ENCODE data around the gene AEN.
A peak's percentile ranks its signal among the peaks of the same experiment; 100 is the strongest.

Gene AEN

DNA sequence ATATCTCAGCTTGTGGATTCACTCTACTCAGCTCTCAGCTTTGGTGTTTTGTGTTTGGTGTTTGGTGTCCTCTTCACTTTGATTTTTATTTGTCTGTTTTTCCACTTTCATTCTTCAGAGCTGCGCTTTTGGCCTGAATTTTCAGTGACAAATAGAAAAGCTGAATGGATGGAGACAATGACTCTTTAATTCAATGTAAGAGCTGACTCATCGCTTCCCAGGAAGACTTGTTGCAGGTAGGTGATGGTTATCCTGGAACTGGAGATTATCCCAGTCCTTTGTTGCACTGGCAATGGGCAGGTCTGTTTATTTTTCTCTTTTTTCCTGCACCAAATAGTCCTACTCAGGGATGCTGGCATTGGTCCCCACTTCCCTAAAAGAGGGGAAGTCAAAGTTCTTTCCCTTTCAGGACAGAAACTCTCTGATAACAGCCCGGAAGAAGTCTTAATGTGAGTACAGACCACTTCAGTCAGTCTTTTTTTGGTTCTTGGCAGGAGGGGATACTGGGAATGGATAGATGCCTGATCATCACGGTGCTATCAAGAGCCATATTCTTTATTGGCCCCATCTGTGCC lies 12.4 kb upstream of the AEN start:
- no peak for ATAC-seq
- DNase-seq (ENCODE audit: low spot score in 2 of 2): no peak
- peaks cover 25% of the 10 kb centered on the region for H3K4me1 Mint-ChIP-seq
- H3K9me3 Mint-ChIP-seq: no peaks in the 10 kb centered on the region
- no peak overlapping the region for H3K27ac Mint-ChIP-seq
- H3K36me3 Mint-ChIP-seq: no peaks in the 10 kb centered on the region
- H3K4me3 Mint-ChIP-seq: no peak overlapping the region

DNA sequence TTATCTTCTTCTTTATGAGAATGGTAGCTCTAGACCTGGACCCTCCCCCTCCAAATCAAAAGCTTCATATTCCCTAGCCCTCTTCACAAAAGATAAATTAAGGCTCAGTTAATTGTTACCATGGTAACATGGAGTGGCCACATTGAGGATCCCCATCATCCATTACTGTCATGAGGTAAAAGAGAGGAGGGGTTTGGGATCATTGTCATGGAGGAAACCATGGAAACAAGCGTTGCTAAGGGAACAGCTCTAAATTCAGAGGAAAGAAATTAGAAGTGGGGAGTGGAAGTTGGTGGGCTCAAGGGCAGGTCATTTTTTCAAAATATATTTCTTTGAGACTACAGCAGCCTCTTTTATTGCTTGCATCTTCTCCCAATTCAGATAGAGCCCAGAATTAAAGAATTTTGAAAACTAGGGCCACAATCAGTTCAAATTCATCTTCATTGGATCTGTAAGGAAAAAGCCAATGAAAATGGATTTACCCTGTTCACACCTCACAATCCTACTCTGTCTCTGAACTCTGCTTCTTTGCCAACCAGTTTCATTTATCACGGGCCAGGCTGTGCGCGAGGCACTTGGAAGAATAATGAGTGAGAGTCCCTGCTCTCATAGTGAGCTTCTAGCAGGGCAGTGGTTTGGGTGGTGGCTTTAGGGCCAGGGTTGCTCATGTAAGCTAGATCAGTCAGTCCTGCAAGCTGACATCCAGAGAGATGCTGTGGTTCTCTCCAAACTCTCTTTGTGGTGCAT lies 11.6 kb upstream of the AEN start:
- H3K9me3 Mint-ChIP-seq: no peaks in the 10 kb centered on the region
- DNase-seq (ENCODE audit: low spot score in 2 of 2) (no peak), ATAC-seq (no peak)
- no peak overlapping the region for H3K27ac Mint-ChIP-seq
- no peaks in the 10 kb centered on the region for H3K36me3 Mint-ChIP-seq
- H3K4me1 Mint-ChIP-seq: peaks cover 20% of the 10 kb centered on the region
- H3K4me3 Mint-ChIP-seq: no peak overlapping the region

DNA sequence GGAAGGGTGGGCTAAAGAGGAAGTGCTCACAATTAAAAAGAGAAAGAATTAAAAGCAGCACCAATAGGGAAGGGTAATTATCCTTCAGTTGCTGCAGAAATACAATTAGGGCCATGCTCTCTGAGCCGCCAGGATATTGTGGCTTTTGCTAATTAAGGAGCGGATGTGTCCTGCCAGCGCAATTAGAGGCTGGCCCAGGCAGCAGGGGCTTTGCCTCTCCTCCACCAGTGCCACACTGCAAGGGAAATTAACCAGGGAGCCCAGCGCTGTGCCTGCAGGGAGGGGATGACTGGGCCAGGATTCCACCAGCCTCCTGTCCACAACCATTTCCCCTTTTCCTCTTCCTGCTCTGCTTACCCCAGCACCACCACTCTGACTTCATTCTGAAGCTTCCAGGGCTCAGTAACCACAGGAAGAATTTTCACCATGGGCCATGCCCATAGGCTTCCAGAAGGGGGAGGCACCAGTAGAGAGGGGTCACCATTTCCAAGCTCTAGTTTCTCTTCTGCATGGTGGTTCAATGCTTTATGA lies 10.4 kb upstream of the AEN start:
- H3K4me1 Mint-ChIP-seq: peaks cover 13% of the 10 kb centered on the region
- H3K4me3 Mint-ChIP-seq: no peak overlapping the region
- no peaks in the 10 kb centered on the region for H3K36me3 Mint-ChIP-seq
- DNase-seq (ENCODE audit: low spot score in 2 of 2): no peak
- H3K27ac Mint-ChIP-seq: no peak overlapping the region
- ATAC-seq: no peak
- no peaks in the 10 kb centered on the region for H3K9me3 Mint-ChIP-seq

GRCh38 chr15:88612186-88612796 lies 8.8 kb upstream of the AEN start:
- no peaks in the 10 kb centered on the region for H3K36me3 Mint-ChIP-seq
- no peak overlapping the region for H3K27ac Mint-ChIP-seq
- H3K4me1 Mint-ChIP-seq: peaks cover 7% of the 10 kb centered on the region
- no peak for ATAC-seq
- H3K4me3 Mint-ChIP-seq: no peak overlapping the region
- DNase-seq (ENCODE audit: low spot score in 2 of 2): no peak
- H3K9me3 Mint-ChIP-seq: no peaks in the 10 kb centered on the region

GRCh38 chr15:88613074-88613944 lies 7.8 kb upstream of the AEN start:
- no peak overlapping the region for H3K4me3 Mint-ChIP-seq
- peaks cover 7% of the 10 kb centered on the region for H3K4me1 Mint-ChIP-seq
- DNase-seq (ENCODE audit: low spot score in 2 of 2) (no peak), ATAC-seq (peak; percentile 63)
- no peaks in the 10 kb centered on the region for H3K36me3 Mint-ChIP-seq
- no peak overlapping the region for H3K27ac Mint-ChIP-seq
- no peaks in the 10 kb centered on the region for H3K9me3 Mint-ChIP-seq

GRCh38 chr15:88615303-88616107 lies 5.6 kb upstream of the AEN start:
- Mint-ChIP-seq H3K4me3 (no peak overlapping the region), H3K27ac (no peak overlapping the region), H3K9me3 (no peaks in the 10 kb centered on the region), H3K4me1 (peaks cover 7% of the 10 kb centered on the region), H3K36me3 (no peaks in the 10 kb centered on the region)
- no peak for DNase-seq (ENCODE audit: low spot score in 2 of 2)
- ATAC-seq: peak; percentile 40

GRCh38 chr15:88616240-88616639 lies 4.9 kb upstream of the AEN start:
- DNase-seq (ENCODE audit: low spot score in 2 of 2) (peak in 1 of 2 donors; percentile 26), ATAC-seq (no peak)
- Mint-ChIP-seq H3K36me3 (peaks cover 7% of the 10 kb centered on the region), H3K9me3 (no peaks in the 10 kb centered on the region), H3K4me1 (peaks cover 7% of the 10 kb centered on the region), H3K4me3 (no peak overlapping the region), H3K27ac (no peak overlapping the region)

DNA sequence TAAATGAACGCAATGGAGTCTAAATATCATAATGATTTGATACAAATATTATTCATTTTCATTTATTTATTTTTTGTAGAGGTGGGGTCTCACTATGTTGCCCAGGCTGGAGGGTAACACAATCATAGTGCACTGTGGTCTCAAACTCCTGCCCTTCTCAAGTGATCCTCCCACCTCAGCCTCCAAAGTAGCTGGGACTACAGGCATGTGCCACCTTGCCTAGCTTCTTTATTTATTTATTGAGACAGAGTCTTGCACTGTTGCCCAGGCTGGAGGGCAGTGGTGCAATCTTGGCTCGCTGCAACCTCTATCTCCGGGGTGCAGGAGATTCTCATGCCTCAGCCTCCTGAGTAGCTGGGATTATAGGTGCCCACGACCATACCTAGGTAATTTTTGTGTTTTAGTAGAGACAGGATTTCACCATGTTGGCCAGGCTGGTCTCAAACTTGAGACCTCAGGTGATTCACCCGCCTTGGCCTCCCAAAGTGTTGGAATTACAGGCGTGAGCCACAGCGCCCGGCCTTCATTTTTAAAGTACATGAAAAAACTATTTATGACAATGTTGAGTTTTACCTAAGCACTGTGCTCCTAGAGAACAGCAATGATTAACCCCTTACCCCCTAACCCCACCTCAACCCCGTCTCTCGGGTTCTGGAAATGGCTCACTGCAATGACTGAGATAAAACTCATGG lies 4.0 kb upstream of the AEN start:
- Mint-ChIP-seq H3K9me3 (no peaks in the 10 kb centered on the region), H3K4me3 (no peak overlapping the region), H3K4me1 (peaks cover 10% of the 10 kb centered on the region), H3K36me3 (peaks cover 16% of the 10 kb centered on the region), H3K27ac (no peak overlapping the region)
- ATAC-seq (no peak), DNase-seq (ENCODE audit: low spot score in 2 of 2) (peak in 1 of 2 donors; percentile 23)

DNA sequence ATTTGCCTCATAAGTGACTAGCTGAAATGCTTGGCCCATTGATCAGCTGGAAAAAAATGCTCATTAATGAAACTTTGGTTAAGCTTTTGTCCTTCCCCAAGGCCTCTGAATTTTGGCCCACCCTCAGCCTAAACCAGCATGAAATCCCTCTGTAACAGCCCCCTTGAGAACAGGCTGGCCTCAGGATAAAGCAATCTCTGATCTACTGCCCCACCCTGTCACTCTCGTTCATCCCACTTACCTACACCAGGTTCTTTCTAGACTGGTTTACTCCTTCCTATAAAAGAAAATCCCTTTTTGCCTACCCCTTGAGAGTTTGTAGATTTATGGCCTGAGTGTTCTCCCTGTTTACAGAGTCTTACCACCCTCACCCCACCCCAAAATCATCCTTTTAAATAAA lies 3.4 kb upstream of the AEN start:
- Mint-ChIP-seq H3K27ac (no peak overlapping the region), H3K4me1 (peaks cover 16% of the 10 kb centered on the region), H3K4me3 (no peak overlapping the region), H3K36me3 (peaks cover 22% of the 10 kb centered on the region), H3K9me3 (no peaks in the 10 kb centered on the region)
- ATAC-seq (no peak), DNase-seq (ENCODE audit: low spot score in 2 of 2) (no peak)

- Mint-ChIP-seq H3K36me3 (peaks cover 31% of the 10 kb centered on the region), H3K9me3 (no peaks in the 10 kb centered on the region), H3K27ac (no peak overlapping the region), H3K4me1 (peaks cover 19% of the 10 kb centered on the region), H3K4me3 (no peak overlapping the region)
- ATAC-seq (no peak), DNase-seq (ENCODE audit: low spot score in 2 of 2) (peak in 1 of 2 donors; percentile 28)
Measured at GRCh38 chr15:88618686-88619085, 2.5 kb upstream of the AEN start.

DNA sequence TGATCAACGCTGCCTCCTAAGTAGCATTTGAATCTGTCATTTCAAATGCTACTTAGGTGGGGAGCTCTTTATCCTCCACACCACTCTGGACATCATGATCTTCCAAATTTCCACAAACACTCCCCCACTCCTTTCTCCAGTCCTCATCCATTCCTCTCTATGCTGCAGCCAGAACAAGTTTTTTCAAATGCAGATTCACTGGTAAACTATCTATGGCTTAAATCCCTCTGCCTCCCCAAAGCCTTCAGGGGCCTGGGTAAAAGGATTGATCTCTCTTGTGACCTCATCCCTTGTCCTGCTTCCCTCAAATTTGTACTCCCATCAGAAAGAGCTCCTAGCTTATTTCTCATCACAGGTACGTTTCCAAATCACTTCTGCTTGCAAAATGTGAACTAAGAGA lies 1.3 kb upstream of the AEN start:
- Mint-ChIP-seq H3K4me1 (peaks cover 30% of the 10 kb centered on the region), H3K9me3 (no peaks in the 10 kb centered on the region), H3K4me3 (no peak overlapping the region), H3K27ac (no peak overlapping the region), H3K36me3 (peaks cover 42% of the 10 kb centered on the region)
- ATAC-seq (no peak), DNase-seq (ENCODE audit: low spot score in 2 of 2) (no peak)

- Mint-ChIP-seq H3K9me3 (no peaks in the 10 kb centered on the region), H3K36me3 (peaks cover 64% of the 10 kb centered on the region), H3K4me1 (peaks cover 33% of the 10 kb centered on the region), H3K27ac (peak overlapping the region; percentile 93), H3K4me3 (peak overlapping the region; percentile 84)
- peak in 1 of 2 donors; percentile 75 for DNase-seq (ENCODE audit: low spot score in 2 of 2)
- peak; percentile 41 for ATAC-seq
Measured at GRCh38 chr15:88621789-88622604, 857 bp downstream of the AEN start.

GRCh38 chr15:88622605-88622975 lies 1.4 kb downstream of the AEN start:
- Mint-ChIP-seq H3K27ac (peak overlapping the region; percentile 93), H3K36me3 (peaks cover 70% of the 10 kb centered on the region), H3K4me1 (peaks cover 39% of the 10 kb centered on the region), H3K9me3 (no peaks in the 10 kb centered on the region), H3K4me3 (peak overlapping the region; percentile 84)
- DNase-seq (ENCODE audit: low spot score in 2 of 2) (no peak), ATAC-seq (peak; percentile 5)

Measured in stimulated activated effector memory CD8-positive, alpha-beta T cell treated with anti-CD3 and anti-CD28 coated beads, Interleukin-12 subunit alpha, Interleukin-12 subunit beta, amount 100 ng/mL, for 72 hours (primary cell).